ENCODE data around the gene REPIN1.

Gene REPIN1

DNA sequence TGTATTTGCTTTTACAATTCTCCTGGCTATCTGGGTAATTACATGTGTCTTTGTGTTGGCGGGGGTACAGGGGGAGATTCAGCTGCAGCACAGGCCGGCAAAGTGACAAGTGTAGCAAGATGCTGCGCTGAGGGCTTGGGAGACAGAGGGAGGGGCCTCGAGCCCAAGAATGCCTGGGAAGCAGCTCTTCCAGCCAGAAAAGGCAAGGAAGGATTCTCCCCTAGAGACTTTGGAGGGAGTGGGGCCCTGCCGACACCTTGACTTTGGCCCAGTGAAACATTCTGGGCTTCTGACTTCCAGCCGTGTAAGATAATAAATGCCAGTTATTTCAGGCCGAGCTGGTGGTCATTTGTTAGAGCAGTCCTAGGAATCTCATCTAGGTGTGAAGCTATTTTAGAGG lies 7.2 kb upstream of the REPIN1 start:
- no peak for DNase-seq

DNA sequence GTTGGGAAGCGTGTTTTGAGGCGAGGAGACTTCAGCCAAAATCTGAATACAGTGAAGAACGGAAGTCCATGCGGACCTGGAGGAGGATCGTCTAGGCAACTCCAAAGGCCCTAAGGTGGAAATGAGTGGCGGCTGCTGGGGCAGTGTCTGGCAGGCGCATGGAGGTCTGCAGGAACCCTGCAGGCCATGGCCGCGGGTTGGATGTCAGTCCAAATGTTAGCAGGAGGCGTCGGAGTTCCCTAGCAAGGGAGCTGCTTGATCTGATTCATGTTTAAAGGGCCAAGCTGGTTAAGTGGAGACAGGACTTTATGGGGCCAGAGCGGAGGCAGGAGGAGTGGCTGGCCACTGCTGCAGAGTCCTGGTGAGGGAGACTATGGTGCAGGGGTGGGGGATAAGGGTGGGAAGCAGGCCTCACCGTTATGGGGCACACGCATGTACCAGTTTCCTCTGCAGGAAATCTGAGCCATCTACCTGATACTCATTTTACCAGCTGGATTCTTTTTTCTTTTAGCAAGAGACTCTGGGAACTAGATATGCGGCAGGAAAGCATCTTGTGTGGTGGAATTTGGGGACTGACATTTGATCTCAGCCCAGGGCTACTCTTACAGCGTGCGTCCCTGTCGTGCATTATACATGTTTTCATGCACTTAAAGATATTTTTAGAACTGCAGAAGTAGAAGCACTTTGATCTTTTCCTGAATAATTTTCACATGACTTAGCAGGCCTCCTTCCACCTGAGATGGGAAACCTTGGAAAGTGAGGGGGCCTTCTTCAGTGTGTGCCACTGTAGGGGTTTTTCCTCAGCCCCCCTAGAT lies 6.6 kb upstream of the REPIN1 start:
- no peak for DNase-seq

DNA sequence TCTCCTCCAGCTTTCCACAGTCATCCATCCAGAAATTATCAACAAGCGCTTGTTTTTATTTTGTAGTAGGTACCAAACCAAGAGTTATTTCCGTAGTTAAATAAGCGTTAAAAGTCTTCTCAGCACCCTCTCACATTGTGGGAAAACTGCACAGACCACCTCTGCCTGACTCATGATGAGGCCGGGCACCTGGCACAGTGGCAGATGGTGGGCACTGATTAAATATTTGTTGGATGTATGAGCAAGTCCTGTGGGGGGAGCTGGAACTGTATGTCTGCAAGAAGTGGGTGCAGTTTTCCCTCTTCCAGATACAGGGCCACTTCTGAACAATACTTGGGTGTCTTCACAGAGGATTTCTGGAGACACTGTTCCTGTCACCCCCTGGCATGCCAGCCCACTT lies 5.3 kb upstream of the REPIN1 start:
- no peak for DNase-seq

DNA sequence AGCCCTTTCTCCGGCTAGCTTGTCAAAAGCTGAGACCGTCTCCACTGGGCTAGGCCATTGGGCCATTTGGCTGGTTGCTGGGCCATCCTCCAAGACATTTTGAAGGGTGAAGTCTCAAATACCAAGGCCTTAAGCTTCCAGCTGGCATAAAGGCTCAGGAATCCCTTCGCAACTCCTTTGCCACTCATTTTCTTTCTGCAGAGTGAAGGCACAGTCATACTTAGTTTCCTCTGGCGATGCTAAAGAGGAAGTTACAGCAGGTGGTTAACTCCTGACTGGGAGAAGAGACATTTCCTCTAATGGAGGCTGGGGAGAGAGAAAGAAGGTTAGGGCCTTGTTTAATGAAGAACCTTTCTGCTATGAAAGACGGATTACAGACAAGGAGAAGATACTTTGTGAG lies 4.8 kb upstream of the REPIN1 start:
- peak in 1 of 2 experiments; percentile 37 for DNase-seq

DNA sequence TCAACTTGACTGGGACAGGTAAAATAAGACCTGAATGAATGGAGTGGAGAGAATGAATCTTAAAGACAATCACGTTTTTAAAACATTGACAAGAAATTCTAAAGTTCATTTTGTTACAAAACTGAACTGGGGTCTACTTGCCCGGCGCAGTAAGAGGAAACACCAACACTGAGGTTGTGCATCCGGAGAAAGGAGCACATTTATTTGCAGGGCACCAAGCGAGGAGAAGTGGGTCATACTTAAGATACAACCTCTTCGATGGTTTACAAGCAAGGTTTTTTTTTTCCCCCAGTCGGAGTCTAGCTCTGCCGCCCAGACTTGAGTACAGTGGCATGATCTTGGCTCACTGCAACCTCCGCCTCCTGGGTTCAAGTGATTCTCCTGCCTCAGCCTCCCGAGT lies 3.4 kb upstream of the REPIN1 start:
- DNase-seq, result no peak

DNA sequence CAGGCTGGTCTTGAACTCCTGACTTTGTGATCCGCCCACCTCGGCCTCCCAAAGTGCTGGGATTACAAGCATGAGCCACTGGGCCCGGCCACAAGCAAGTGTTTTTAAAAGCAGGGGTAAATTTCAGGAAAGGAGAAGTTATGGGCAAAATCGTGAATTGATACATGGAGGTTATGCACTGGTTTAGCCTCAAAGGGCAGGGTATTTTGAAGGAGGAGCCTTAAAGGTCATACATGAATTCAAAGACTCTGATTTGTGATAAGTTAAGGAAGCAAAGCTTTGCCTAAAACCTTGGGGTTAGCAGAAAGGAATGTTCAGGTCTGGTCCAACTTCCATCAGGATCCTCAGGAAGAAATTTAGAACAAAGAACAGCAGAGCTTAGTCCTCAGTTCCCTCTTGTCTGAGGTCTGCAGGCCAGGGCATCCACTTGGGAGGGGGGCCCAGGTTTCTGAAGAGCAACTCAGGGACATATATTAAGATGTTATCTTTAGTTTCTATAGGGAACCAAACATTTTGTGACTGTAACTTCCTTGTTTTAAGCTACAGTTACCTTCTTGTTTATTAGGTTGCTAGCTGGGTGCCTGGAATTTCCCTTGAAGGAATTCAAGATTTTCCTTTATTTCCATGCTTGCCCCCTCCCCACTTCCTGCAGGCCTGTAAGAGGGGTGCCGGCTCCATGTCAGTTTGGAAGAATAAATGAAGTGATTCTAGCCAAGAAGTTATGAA lies 2.8 kb upstream of the REPIN1 start:
- no peak for DNase-seq

DNA sequence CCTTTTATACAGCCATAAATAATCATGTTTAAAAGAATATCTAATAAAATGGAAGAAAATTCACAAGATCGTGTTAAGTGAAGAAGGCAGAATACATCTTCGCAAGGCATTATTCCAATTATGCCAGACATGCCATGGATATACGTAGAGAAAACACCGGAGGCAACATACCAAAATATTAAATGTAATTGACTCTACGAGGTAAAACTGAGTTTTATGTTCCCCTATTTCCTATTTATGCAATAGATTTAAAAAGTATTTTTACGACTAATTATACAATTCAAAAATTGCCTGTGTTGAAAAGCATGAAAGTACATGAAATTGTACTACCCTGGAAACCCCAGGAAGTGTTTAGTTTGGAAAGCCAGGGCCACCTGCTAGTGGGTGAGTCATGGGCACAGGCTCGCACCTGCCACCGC lies 936 bp upstream of the REPIN1 start:
- peak in 1 of 2 experiments; percentile 75 for DNase-seq

DNA sequence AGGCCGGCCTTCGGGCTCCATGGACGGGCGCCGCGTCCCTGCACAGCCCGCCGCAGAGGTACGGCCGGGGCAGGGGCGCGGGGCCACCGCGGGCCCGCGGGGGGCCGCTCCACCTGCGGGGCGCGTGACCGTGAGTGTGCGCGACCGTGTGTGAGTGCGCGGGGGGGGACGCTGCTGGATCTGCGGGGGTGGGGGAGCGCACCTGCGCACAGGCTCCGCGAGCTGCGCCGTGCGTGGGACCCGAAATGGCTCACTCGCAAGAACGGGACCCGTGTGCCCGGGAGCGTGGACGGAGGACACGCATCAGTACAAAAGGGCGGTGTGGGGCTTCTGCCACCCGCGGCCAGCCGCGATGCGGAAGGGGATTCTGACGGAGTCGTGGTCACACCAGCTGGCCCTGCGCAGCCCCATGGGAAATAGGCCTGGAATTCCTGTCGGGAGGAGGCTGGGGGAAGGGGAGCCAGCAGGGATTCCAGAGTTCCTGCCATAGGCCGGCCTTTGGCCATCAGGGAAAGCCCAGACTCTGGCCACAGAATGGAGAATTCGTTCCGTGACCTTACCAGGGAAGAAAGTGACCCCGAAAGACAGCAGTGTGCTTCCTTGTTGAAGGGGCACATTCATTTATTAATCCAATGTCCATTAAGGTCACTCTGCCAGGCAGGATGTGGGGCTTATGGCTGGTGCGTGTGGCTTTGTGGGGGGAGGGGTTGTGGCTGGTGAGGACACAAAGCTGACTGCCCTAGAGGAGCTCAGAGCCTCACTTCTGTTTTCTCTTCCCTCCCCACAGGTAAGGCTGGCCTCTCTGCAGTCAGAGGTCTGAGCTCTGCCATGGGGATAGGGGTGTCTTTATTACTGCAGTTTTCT lies 494 bp downstream of the REPIN1 start:
- DNase-seq, result peak; percentile 63 to 81

DNA sequence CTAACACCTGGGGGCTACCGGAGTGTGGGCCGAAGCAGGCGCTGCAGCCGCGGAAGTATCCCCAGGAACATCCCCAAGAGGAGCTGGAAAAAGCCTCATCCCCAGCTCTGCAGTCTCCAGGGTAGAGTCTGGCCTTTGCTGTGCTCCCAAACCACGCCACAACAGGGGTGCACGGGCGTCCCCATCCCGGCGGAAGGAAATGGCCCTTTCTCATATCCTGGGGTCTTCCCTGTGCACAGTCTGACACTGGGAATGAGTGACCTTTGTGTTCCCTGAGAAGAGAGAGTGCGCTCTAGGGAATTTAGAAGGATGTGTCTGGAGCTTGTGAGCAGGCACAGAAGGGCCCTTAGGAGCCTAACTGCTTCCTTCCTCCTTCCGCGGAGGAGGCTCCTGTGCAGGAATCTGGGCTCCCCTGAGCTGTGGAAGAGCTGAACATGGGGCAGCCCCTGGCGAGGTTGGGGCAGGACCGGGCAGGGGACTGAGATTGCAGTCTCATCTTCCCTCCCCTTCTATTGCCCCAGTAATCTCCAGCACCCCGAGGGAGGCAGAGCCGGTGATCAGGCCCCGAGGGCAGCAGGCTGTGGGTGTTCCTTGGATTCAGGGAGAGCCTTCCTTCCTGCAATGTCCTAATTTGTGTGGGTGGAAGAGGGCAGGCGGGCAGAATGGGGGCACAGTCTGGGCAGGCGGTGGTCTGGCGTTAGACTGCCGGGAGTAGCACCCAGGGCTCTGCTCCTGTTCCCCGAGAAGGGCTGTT lies 1.3 kb downstream of the REPIN1 start:
- no peak for DNase-seq

DNA sequence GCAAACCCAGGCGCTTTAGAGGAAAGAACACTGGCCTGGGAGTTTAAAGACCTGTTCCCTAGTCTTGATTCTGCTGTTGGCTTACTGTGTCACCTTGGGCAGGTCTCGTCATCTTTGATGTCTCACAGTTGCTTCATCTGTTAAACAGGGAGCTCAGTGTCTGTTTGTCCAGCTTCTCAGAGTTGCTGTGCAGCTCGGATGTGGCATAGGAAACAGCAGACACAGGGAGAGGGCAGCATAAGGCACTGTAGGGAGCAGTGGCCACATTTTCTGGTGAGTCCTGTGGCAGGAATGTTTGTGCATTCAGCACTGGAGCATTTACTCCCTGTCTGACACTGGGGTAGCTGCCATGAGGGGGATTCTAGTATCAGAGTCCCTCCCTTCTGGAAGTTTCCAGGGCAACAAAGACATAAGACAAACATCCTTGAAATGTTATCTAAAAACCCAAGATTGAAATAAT lies 2.0 kb downstream of the REPIN1 start:
- DNase-seq, result peak in 1 of 2 experiments; percentile 16

DNA sequence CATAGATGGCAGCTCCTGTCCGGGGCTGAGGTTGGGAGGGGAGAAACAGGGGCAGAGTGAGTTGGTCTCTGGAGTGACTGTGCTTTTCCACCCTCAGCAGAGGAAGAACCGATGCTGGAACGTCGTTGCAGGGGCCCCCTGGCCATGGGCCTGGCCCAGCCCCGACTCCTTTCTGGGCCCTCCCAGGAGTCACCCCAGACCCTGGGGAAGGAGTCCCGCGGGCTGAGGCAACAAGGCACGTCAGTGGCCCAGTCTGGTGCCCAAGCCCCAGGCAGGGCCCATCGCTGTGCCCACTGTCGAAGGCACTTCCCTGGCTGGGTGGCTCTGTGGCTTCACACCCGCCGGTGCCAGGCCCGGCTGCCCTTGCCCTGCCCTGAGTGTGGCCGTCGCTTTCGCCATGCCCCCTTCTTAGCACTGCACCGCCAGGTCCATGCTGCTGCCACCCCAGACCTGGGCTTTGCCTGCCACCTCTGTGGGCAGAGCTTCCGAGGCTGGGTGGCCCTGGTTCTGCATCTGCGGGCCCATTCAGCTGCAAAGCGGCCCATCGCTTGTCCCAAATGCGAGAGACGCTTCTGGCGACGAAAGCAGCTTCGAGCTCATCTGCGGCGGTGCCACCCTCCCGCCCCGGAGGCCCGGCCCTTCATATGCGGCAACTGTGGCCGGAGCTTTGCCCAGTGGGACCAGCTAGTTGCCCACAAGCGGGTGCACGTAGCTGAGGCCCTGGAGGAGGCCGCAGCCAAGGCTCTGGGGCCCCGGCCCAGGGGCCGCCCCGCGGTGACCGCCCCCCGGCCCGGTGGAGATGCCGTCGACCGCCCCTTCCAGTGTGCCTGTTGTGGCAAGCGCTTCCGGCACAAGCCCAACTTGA lies 2.7 kb downstream of the REPIN1 start:
- DNase-seq, result no peak

DNA sequence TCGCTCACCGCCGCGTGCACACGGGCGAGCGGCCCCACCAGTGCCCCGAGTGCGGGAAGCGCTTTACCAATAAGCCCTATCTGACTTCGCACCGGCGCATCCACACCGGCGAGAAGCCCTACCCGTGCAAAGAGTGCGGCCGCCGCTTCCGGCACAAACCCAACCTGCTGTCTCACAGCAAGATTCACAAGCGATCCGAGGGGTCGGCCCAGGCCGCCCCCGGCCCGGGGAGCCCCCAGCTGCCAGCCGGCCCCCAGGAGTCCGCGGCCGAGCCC lies 3.3 kb downstream of the REPIN1 start:
- DNase-seq, result no peak

DNA sequence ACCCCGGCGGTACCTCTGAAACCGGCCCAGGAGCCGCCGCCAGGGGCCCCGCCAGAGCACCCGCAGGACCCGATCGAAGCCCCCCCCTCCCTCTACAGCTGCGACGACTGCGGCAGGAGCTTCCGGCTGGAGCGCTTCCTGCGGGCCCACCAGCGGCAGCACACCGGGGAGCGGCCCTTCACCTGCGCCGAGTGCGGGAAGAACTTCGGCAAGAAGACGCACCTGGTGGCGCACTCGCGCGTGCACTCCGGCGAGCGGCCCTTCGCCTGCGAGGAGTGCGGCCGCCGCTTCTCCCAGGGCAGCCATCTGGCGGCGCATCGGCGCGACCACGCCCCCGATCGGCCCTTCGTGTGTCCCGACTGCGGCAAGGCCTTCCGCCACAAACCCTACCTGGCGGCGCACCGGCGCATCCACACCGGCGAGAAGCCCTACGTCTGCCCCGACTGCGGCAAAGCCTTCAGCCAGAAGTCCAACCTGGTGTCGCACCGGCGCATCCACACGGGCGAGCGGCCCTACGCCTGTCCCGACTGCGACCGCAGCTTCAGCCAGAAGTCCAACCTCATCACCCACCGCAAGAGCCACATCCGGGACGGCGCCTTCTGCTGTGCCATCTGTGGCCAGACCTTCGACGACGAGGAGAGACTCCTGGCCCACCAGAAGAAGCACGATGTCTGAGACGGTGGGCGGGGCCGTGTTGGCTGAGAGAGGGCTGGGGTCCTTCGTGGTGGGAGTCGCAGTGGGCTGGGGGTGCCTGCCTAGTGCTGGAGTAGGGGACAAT lies 3.8 kb downstream of the REPIN1 start:
- peak; percentile 43 to 84 for DNase-seq

DNA sequence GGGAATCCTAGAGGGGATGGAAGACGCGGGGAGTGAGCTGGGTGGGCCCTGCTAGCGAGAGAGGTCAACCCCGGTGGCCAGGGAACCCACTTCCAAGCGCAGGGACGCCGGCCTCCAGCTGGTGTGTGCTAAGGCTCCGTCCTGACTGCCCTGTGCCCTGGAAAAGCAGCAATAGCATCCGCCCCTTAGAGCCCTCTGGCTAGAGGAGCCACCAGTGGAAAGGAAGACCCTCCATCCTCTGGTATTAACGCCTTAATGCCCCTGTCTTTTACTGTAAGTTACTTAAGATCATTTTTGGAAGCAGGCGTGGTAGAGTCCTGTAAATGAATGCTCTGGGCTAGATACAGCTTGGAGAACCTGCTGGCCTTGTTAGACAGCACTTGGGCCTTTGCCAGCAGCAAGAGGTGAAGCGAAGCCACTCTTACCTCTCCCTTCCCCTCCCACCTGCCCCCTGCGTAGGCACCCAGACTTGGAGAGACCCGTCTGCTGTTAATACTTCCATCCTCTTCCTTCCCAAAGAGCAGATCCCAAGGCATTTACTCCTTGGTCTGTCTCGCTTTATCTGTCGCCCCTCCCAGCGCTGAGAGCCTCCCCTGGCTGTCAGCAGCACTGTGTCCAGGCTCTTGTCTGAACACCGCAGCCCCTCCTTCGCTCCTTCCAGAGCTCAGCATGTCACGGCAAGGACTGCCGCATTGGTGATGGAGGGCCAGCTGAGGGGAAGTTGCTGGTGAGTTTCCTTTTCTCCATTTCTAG lies 4.6 kb downstream of the REPIN1 start:
- peak in 1 of 2 experiments; percentile 24 for DNase-seq

DNA sequence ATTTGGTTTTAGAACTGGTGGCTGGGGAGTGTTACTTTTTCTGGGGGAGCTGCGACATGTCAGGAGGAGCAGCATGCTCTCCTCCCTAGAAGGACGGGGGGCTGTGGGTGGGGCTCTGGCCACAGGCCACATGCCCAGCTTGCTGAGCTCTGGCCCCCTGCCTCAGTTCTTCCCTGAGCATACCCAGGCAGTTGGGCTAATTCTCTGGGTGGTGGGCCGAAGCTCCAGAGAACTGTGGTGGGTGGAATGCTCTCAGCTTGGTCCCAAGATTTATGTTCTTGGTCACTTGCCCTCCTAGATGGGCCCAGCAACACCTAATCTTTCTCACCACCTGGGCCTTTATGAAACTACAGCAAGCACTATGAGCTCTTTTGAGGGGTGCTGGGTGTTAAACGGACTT lies 5.4 kb downstream of the REPIN1 start:
- DNase-seq, result no peak

DNA sequence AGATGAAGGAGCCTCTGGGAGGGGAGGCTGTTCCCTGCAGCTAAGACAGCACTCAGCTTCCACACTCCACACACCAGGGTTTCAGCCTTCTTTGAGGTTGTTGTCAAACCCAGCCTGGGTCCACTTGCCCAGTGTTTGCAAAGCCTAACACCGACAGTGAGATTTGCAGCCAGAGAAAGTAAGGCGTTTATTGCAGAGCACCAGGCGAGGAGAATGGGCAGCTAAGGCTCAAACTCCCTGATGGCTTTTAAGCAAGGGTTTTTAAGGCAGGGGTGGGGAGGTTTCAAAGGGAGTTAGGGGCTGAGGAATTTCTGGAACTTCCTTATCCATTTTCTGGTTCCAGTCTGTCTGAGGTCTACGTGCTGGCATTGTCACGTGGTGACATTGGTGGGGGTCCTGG lies 5.8 kb downstream of the REPIN1 start:
- DNase-seq, result no peak

DNA sequence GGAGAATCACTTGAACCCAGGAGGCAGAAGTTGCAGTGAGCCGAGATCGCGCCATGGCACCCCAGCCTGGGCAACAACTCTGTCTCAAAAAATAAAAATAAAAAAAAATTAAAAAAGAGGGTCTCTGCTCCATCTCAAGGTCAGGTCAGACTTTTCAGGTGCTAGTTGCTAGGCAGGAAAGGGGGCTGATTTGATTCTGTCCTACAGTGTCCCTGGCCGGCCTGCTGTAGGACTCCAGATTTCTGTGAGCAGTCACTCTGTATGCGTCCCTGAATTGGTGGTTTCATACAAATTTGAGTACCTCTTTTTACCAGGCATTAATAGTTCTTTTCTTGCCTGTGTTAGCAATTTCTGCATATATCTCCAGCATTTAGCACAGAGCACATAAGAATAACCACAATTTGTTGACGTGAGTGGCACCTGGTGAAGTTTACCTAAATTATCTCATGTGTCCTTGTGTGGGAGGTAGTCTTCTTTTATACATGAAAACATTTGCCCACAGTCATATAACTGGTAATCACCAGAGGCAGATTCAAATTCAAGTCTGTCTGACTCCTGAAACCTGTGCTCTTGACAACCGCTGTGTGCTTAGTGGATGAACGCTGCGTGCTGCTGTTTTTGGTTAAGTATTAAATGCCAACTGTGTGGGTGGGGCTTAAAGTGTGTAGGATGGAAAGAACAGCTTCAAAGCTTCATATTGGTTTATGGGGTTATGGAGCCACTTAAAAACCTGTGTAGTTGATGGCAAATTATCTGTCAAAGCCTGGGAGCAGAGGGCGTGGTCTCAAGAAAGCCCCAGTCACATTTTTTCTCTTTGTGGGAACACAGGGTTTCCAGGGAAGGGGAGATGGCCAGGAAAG lies 7.3 kb downstream of the REPIN1 start:
- peak in 1 of 2 experiments; percentile 46 for DNase-seq

DNA sequence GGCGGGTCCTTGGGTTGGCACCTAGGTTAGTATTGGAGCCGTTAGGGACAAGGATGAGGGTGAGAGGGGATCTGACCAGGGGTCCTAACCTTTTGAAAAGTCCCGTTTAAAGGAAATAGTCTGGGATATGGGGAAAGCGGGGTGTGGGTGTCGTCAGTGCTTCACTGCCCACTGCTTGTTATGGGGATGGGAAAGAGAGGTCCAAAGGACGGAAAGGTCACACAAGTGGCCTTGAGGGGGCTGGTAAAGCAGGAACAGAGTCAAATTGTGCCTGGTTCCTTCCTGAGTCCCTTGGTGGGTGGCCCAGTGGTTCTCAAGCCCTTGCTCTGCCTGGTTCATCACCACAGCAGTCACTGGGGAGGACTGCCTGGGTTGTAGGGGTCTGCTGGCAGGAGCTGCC lies 7.9 kb downstream of the REPIN1 start:
- no peak for DNase-seq

DNA sequence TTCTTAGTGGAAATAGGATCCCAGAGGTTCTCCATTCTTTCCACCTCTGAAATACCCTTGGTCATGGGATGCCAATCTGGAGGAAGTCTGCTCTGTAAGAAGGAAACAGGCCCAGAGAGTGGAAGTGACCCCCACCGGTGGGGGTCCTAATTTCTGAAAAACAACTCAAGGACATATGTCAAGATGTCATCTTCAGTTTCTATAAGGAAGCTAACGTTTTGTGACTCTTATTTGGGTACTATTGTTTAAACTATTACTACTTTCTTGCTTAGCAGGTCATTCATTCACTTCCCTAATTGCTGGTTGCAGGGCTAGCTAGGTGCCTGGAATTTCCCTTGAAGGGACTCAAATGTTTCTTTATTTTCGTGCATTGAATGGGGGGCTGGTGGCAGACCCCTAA lies 8.6 kb downstream of the REPIN1 start:
- no peak for DNase-seq
